HEK293T (cell line): Measurements from ENCODE around the gene POU5F1.
"Not testable (repeated sequence)": the region's sequence is repeated elsewhere in the genome, so short reads cannot be mapped to it uniquely, and the experiment has no call there.

ENCODE experiments used
- SP1 ChIP-seq: fragments of 450-650 bp; IDR thresholded peaks from 2 replicates; pipeline ENCODE4 v1.6.1; 2017
- SUZ12 ChIP-seq: fragments of 450-650 bp; IDR thresholded peaks from 2 replicates; pipeline ENCODE4 v1.6.1; 2016; ENCODE audit warnings: mild to moderate bottlenecking

DNA sequence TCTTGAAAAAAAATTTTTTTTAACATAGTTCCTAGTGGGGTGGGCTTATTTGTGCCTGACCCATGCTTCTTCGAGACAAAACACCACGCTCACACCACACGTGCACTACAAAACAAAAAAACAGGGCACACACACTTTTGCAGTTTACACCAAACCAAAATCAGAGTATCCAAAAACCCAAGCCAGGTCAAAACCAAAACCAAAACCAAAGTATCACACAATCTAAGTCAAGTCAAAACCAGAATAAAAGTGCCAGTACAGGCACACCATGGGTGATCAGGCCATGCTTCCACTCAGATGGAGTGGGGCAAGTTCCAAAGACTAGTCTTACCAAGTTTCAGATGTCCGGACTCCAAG, 15.2 kb upstream of the POU5F1 start:
- not testable (repeated sequence) for TF ChIP-seq SUZ12, SP1
